HG03354 (cell line): ENCODE measurements around the gene CAMK2N1.

Source experiments
- ATAC-seq: cut with Tn5 transposase; IDR thresholded peaks from one replicate; pipeline ENCODE4 v1.9.1; 2021; ENCODE audit warnings: mild to moderate bottlenecking; ENCODE audit not compliant: unreplicated experiment, poor library complexity, severe bottlenecking

The CAMK2N1 gene

DNA sequence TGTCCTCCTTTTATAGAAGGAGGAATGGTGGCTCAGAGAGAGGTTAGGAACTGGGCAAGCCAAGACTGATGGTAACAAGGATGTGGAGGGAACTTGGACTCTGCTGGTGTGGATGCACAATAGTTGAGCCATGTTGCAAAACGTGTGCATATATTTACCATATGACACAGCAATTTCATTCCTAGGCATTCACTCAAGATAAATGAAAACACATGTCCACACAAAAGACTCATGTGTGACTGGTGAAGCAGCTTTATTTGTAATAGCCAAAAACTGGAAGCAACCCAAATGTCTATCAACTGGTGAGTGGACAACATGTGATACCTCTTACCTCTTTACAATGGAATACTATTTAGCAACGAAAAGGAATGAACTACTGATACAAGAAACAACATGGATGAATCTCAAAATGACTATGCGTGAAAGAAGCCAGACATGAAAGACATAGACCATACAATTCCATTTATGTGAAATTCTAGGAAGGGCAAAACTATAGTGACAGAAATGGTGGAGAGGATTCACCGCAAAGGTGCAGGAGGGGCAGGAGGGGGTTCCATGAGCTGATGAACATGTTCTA, 36.2 kb downstream of the CAMK2N1 start:
- ATAC-seq: no peak

DNA sequence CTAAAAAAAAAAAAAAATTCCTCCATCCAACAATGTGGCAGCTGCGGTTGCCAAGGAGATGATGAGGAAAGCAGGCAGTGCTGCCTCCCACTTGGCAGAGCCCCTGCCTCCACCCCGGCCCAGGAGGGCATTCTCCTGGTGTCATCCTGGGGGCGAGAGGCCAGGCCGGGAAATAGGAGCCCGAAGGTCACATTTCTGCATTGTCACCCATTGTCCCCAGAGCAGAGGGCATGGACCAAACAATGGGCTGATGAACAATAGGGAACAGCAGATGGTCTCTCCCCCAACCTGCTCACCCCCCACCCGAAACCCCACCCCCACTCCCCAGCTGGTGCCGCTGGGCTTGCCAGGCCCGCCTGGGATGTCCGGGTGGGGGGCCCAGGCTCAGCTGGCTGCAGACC, 37.3 kb downstream of the CAMK2N1 start:
- no peak for ATAC-seq

DNA sequence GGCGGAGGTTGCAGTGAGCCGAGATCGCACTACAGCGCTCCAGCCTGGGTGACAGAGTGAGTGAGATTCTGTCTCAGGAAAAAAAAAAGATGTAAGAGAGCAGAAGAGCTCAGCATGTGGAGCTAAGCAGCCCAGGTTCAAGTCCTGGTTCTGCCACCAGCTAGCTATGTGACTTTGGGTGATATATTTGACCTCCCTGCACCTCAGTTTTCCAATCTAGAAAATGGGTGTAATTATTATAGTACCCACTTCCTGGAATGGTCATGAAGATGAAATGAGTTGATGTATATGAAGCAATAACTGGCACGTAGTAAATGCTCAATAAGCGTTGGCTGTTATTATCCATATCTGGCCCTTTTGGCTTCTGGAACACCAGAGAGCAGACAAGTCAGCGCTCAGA, 38.2 kb downstream of the CAMK2N1 start:
- ATAC-seq: no peak

DNA sequence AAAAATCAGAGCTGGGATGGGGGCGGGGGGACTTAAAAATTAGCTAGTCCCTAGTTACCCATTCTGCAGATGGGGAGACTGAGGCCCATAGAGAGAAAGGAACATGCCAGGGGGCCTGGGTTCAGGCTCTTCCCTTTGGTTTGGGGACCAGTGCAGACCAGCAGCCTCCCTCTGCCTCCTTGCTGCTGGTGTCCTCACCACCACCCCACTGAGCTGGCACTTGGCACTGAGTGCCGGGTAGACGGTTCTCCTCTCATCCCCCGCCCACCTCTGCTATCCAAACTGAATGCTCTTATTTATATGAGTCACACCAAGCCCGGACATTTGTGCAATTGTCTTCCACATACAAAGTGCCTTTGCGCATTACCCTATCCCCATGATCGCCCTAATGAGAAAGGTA, 39.2 kb downstream of the CAMK2N1 start:
- no peak for ATAC-seq

DNA sequence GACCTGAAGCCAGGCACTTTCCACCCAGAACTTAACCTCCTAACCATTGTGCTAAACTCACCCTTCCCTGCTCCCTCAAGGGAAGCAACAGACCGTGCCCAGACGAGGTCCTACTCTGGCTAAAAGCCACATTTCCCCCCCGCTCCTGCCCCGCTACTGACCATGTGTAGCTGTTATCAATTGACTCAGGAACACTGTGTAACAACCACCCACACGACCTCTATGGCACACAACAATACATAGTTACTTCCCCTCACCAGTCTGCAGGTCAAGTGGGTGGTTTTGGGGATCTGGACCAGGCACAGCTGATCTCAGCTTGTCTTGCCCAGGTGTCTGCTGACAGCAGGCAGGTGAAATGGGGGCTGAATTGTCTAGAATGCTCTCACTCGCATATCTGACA, 40.1 kb downstream of the CAMK2N1 start:
- no peak for ATAC-seq

DNA sequence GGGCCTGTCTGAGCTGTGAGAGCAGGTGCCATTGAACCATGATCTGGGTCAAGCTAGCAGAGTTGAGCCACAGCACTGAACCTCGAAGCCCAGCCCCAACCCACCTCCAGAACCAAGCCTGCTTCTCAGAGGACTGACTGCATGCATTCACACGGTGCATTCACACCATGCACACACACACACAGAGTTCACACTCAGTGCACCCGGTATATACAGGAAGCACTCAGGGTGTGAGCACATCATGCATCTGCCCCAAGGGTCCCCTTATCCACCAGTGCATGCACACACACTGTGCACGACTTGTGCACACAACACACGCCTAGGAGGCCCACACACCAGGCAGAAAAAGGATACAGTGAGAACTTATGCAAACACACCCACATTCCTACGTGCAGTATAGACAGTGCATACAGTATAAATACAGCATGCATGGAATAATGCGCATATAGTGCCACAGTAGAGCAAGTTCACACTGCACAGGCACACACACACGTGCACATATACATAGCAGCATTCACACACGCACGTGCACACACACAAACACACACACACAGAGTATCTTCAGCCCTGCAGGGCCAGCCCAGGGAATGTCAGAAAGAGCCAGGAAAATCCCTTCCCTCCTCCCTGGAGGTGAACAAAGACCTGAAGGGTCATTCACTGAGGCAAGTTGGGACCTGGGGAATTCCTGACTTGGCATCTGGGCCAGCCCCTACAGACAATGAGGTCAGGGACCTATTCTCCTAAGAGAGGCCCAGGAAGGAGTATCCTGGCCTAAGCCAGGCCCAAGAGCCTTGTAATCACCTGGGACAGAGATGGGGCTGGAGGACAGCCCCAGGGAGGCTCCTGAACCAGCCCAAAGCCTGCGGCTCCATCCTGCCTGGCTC, 42.1 kb downstream of the CAMK2N1 start:
- ATAC-seq: no peak

DNA sequence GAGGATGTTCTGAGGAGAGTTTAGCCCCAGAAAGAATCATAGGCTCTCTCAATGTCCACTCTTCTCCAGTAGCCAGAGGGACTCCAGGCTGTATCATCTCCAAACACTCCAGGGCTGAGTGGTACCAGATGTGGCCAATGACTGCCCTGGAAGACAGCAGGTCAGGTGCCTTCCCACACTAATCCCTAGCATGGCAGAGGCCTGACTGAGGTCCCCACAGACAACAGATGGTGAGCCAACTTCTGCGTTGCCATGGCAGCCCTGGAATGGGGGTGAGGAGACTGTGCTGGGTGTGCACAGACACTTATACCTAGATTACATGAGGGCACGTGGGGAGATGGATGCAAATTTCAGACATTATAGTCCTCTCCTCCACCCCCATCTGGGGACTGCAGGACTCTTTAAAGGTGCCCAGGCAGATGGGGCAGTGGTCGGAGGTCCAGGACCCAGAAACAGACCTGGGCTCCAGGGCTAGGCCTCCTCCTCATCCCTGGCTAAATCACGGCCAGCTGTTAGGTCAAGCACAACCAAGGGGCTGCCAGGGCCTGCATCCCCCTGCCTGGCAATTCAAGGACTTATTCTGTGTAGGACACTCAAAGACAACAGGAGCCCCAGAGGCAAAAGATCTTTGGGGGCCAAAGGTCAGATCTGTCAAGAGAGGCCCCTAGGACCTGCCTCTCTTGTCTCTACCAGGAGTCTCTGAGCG, 42.9 kb downstream of the CAMK2N1 start:
- no peak for ATAC-seq

DNA sequence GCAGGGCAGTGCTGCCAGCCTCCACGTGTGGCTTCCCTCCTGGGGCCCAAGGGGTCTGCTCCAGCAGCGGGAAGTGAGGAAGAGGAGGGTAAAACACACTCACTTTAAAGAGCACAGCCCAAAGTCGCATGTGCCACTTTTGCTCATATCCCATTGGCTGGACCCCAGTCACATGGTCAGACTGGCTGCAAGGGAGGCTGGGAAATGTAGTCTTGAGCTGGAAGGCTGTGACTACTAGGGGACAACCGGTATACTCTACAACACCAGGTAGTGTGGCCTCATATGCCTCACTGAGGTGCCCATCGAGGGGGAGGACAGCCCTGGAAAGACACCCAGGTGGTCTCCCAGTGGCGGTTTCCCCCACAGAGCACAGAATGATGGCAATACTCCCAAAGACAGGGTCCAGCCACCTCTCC, 45.2 kb downstream of the CAMK2N1 start:
- no peak for ATAC-seq

DNA sequence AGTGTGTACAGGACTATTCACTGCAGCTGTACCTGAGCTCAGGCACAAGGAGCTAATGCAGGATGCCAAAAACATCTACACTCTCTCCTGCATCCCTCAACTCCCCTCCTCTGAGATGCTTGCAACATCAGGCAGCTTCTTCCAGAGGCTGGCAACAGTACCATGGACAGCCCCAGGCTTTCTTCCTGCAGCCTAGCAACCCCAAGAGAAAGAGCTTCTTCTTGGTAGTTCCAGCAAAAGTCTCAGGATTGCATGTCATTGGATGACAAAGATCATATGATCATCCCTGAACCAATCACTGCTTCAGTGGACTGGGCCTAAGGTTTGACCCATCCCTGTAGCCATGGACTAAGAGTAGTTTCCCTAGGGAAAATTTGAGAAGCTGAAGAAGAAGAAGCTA, 46.7 kb downstream of the CAMK2N1 start:
- no peak for ATAC-seq

DNA sequence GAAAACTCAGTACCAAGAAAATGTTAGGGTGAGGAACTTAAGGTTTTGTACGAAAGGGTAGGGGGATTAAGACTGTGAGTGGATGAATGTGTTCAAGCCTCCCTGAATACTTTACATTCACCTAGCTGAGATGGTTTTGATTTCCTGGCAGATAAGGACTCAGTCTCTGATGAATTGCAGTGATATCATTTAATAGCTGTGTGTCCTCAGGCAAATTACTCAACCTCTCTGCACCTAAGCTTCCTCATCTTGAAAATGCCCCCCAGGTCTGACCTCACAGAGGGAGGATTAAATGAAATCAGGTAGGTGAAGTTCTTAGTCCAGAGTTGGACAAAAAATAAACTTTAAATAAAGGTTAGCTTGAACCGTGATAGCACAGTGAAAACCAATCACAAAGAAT, 48.4 kb downstream of the CAMK2N1 start:
- ATAC-seq: no peak

DNA sequence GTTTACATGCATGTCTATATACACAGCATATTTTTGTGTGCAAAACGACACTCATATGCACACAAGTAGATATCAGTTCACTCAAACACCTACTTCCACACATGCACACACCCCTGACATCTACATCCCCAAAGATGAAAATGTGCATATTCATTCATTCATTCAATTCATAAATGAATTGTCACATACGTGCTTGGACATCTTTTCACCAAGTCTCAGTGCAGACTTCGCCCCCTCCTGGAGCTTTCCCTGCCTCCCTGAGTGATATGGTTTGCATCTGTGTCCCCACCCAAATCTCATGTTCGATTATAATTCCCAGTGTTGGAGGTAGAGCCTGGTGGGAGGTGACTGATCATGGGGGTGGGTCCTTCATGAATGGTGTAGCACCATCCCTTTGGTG, 53.1 kb downstream of the CAMK2N1 start:
- ATAC-seq: no peak
